ENCODE results near the gene RALGPS1. TPM values are rescaled to one million over a fixed set of nuclear protein-coding genes. Genes with fewer than 3 reads are reported as not detected.

Gene RALGPS1
- total RNA-seq, 1 donor from 2014 or later, result 30.7 TPM

DNA sequence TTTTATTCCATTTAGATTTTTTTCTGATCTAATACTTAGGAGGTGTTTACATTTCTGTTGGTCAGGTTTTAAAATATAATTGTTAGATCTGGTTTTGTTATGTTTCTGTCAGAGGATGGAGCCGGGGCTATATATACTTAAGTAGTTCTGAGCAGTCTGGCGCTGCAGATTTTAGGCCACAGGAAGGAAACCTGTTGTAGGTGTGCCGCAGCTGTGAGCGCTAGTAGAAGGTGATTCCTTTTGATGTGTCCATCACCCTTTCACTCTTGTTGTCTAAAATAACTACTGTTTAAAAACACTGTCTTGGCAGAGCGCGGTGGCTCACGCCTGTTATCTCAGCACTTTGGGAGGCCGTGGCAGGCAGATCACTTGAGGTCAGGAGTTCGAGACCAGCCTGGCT lies 37.2 kb upstream of the RALGPS1 start:
- Histone ChIP-seq H3K9me3 (ENCODE audit: low read depth) (no peaks in the 10 kb centered on the region), H3K4me3 (no peak overlapping the region), H3K36me3 (no peaks in the 10 kb centered on the region), H3K4me2 (no peak overlapping the region), H3K27me3 (no peaks in the 10 kb centered on the region), H3K9ac (no peak overlapping the region), H3K79me2 (ENCODE audit: low read depth) (peaks cover 43% of the 10 kb centered on the region), H2AFZ (replicated peaks) (no peak overlapping the region), H3K4me1 (peaks cover 2% of the 10 kb centered on the region), H4K20me1 (ENCODE audit: low read depth) (peaks cover 9% of the 10 kb centered on the region), H3K27ac (no peak overlapping the region), H3F3A (ENCODE audit: low read depth) (peaks cover 3% of the 10 kb centered on the region)
- no peak for DNase-seq (ENCODE audit: low spot score)
- Mint-ChIP-seq H3K27me3 (ENCODE audit: insufficient read depth, low read depth) (no peaks in the 10 kb centered on the region), H3K9me3 (no peaks in the 10 kb centered on the region), H3K4me3 (no peak overlapping the region), H3K4me1 (peaks cover 10% of the 10 kb centered on the region), H3K27ac (no peak overlapping the region), H3K36me3 (peaks cover 19% of the 10 kb centered on the region)
- TF ChIP-seq EZH2phosphoT487 (IDR thresholded peaks at IDR 0.05), result no peak
- TF ChIP-seq, protein P1, sequence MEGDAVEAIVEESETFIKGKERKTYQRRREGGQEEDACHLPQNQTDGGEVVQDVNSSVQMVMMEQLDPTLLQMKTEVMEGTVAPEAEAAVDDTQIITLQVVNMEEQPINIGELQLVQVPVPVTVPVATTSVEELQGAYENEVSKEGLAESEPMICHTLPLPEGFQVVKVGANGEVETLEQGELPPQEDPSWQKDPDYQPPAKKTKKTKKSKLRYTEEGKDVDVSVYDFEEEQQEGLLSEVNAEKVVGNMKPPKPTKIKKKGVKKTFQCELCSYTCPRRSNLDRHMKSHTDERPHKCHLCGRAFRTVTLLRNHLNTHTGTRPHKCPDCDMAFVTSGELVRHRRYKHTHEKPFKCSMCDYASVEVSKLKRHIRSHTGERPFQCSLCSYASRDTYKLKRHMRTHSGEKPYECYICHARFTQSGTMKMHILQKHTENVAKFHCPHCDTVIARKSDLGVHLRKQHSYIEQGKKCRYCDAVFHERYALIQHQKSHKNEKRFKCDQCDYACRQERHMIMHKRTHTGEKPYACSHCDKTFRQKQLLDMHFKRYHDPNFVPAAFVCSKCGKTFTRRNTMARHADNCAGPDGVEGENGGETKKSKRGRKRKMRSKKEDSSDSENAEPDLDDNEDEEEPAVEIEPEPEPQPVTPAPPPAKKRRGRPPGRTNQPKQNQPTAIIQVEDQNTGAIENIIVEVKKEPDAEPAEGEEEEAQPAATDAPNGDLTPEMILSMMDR (IDR thresholded peaks at IDR 0.05), result no peak
- no peak for TF ChIP-seq EZH2 (IDR thresholded peaks at IDR 0.05)

DNA sequence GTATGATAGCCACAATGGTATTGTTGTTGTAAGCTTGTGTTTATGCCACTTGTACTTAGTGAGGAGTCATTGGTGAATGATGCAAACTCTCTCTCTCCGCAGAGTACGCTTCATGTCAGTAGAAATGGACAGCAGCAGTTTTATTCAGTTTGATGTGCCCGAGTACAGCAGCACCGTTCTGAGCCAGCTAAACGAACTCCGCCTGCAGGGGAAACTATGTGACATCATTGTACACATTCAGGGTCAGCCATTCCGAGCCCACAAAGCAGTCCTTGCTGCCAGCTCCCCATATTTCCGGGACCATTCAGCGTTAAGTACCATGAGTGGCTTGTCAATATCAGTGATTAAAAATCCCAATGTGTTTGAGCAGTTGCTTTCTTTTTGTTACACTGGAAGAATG lies 35.3 kb upstream of the RALGPS1 start:
- Mint-ChIP-seq H3K27me3 (ENCODE audit: insufficient read depth, low read depth) (no peaks in the 10 kb centered on the region), H3K4me3 (no peak overlapping the region), H3K36me3 (peaks cover 17% of the 10 kb centered on the region), H3K27ac (no peak overlapping the region), H3K9me3 (no peaks in the 10 kb centered on the region), H3K4me1 (peaks cover 26% of the 10 kb centered on the region)
- Histone ChIP-seq H3K36me3 (no peaks in the 10 kb centered on the region), H3K27ac (no peak overlapping the region), H3K9ac (no peak overlapping the region), H3K27me3 (no peaks in the 10 kb centered on the region), H3K9me3 (ENCODE audit: low read depth) (no peaks in the 10 kb centered on the region), H3K4me3 (no peak overlapping the region), H2AFZ (replicated peaks) (no peak overlapping the region), H3K79me2 (ENCODE audit: low read depth) (peaks cover 36% of the 10 kb centered on the region), H3K4me2 (no peak overlapping the region), H4K20me1 (ENCODE audit: low read depth) (peaks cover 25% of the 10 kb centered on the region), H3K4me1 (peaks cover 18% of the 10 kb centered on the region), H3F3A (ENCODE audit: low read depth) (peaks cover 3% of the 10 kb centered on the region)
- DNase-seq (ENCODE audit: low spot score), result no peak
- TF ChIP-seq, protein P1 (IDR thresholded peaks at IDR 0.05), result no peak
- TF ChIP-seq EZH2phosphoT487 (IDR thresholded peaks at IDR 0.05), result no peak
- no peak for TF ChIP-seq EZH2 (IDR thresholded peaks at IDR 0.05)

DNA sequence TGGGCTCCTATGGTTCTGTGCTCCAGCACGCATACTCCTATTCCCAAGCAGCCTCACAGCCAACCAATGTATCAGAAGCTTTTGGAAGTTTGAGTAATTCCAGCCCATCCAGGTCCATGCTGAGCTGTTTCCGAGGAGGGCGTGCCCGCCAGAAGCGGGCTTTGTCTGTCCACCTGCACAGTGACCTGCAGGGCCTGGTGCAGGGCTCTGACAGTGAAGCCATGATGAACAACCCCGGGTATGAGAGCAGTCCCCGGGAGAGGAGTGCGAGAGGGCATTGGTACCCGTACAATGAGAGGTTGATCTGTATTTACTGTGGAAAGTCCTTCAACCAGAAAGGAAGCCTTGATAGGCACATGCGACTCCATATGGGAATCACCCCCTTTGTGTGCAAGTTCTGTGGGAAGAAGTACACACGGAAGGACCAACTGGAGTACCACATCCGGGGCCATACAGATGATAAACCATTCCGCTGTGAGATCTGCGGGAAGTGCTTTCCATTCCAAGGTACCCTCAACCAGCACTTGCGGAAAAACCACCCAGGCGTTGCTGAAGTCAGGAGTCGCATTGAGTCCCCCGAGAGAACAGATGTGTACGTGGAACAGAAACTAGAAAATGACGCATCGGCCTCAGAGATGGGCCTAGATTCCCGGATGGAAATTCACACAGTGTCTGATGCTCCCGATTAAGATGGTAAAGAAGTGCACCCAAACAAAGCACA lies 34.2 kb upstream of the RALGPS1 start:
- H3K27me3 ChIP-seq, result no peaks in the 10 kb centered on the region
- peaks cover 3% of the 10 kb centered on the region for H3F3A ChIP-seq (ENCODE audit: low read depth)
- Mint-ChIP-seq H3K27me3 (ENCODE audit: insufficient read depth, low read depth) (no peaks in the 10 kb centered on the region), H3K36me3 (peaks cover 17% of the 10 kb centered on the region), H3K27ac (no peak overlapping the region), H3K4me3 (no peak overlapping the region), H3K9me3 (no peaks in the 10 kb centered on the region), H3K4me1 (peaks cover 31% of the 10 kb centered on the region)
- no peak overlapping the region for H3K27ac ChIP-seq
- H4K20me1 ChIP-seq (ENCODE audit: low read depth), result peaks cover 36% of the 10 kb centered on the region
- peaks cover 18% of the 10 kb centered on the region for H3K4me1 ChIP-seq
- no peak overlapping the region for H3K4me3 ChIP-seq
- no peak overlapping the region for H3K4me2 ChIP-seq
- no peak for TF ChIP-seq EZH2 (IDR thresholded peaks at IDR 0.05)
- TF ChIP-seq EZH2phosphoT487 (IDR thresholded peaks at IDR 0.05), result no peak
- TF ChIP-seq, protein P1 (IDR thresholded peaks at IDR 0.05), result no peak
- peaks cover 30% of the 10 kb centered on the region for H3K79me2 ChIP-seq (ENCODE audit: low read depth)
- no peak overlapping the region for H2AFZ ChIP-seq (replicated peaks)
- no peaks in the 10 kb centered on the region for H3K9me3 ChIP-seq (ENCODE audit: low read depth)
- H3K36me3 ChIP-seq, result no peaks in the 10 kb centered on the region
- no peak overlapping the region for H3K9ac ChIP-seq
- DNase-seq (ENCODE audit: low spot score), result no peak
